Loucy (cell line): Measurements from ENCODE around the gene SDK1.

Experiments
- H2AFZ ChIP-seq: fragments of 200-600 bp; sonication (generic); 2 replicates; pipeline ENCODE4 v1.6.0; 2016; ENCODE audit warnings: antibody characterized with exemption, mild to moderate bottlenecking, low read length, moderate library complexity
- H3F3A ChIP-seq: fragments of 200-600 bp; 2 replicates; pipeline ENCODE4 v1.6.0; 2016; ENCODE audit warnings: antibody characterized with exemption, low read depth, mild to moderate bottlenecking
- H3K27me3 ChIP-seq: fragments of 200-600 bp; sonication (generic); 2 replicates; pipeline ENCODE4 v1.6.1; 2014; ENCODE audit warnings: low read length, mild to moderate bottlenecking; ENCODE audit not compliant: insufficient read depth, poor library complexity, severe bottlenecking
- H3K36me3 ChIP-seq: fragments of 200-600 bp; sonication (generic); 2 replicates; pipeline ENCODE4 v1.6.1; 2016; ENCODE audit warnings: low read length; ENCODE audit not compliant: insufficient read depth
- H3K4me1 ChIP-seq: fragments of 200-600 bp; sonication (generic); 2 replicates; pipeline ENCODE4 v1.5.1; 2014; ENCODE audit warnings: low read length, mild to moderate bottlenecking; ENCODE audit not compliant: insufficient read depth, poor library complexity, severe bottlenecking
- H3K4me2 ChIP-seq: fragments of 200-600 bp; sonication (generic); 2 replicates; pipeline ENCODE4 v1.6.0; 2014; ENCODE audit warnings: antibody characterized with exemption, low read length, low read depth, mild to moderate bottlenecking; ENCODE audit not compliant: poor library complexity, severe bottlenecking
- H3K4me3 ChIP-seq: fragments of 200-600 bp; sonication (generic); 2 replicates; pipeline ENCODE4 v1.5.1; 2014; ENCODE audit warnings: low read length, mild to moderate bottlenecking, mixed read lengths; ENCODE audit not compliant: poor library complexity, severe bottlenecking
- H3K79me2 ChIP-seq: fragments of 200-600 bp; sonication (generic); 2 replicates; pipeline ENCODE4 v1.6.1; 2014; ENCODE audit warnings: low read length; ENCODE audit not compliant: insufficient read depth
- H3K9ac ChIP-seq: fragments of 200-600 bp; sonication (generic); 2 replicates; pipeline ENCODE4 v1.6.0; 2014; ENCODE audit warnings: mild to moderate bottlenecking, low read depth, low read length, moderate library complexity; ENCODE audit not compliant: poor library complexity, severe bottlenecking
- H3K9me2 ChIP-seq: fragments of 200-600 bp; sonication (generic); replicated peaks from 2 replicates; pipeline ENCODE4 v1.6.1; 2016; ENCODE audit warnings: low read depth, low read length, mixed read lengths
- H3K9me3 ChIP-seq: fragments of 200-600 bp; sonication (generic); 2 replicates; pipeline ENCODE4 v1.6.1; 2014; ENCODE audit warnings: mild to moderate bottlenecking, antibody characterized with exemption, low read length, low read depth; ENCODE audit not compliant: insufficient read depth
- H4K20me1 ChIP-seq: fragments of 200-600 bp; sonication (generic); 2 replicates; pipeline ENCODE4 v1.6.0; 2014; ENCODE audit warnings: antibody characterized with exemption, low read length, mild to moderate bottlenecking; ENCODE audit not compliant: insufficient read depth, poor library complexity, severe bottlenecking
- EZH2phosphoT487 ChIP-seq: fragments of 200-600 bp; IDR thresholded peaks from 2 replicates; pipeline ENCODE4 v1.6.1; 2018; ENCODE audit warnings: antibody characterized with exemption, mild to moderate bottlenecking, moderate library complexity, borderline replicate concordance
- TF ChIP-seq, protein P1 (sequence below): fragments of 200-600 bp; sonication (generic); conservative IDR thresholded peaks from 2 replicates; pipeline ENCODE4 v1.5.1; 2014; ENCODE audit warnings: mild to moderate bottlenecking, antibody characterized with exemption, low read length

SDK1 gene

DNA sequence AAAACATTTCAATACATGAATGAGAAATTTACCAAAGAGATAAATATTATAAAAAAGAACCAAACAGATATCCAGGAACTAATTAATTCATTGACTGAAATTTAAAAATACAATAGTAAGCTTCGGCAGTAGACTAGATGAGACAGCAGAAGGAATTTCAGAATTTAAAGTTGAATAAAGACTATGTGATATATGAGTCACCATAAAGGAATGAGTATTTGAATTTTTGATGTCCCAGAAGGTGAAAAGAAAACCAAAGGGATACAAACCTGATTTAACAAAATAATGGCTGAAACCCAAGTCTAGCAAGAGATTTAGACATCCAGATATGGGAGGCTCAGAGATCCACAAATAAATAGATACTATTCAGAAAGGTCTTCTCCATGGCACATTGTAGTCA lies 757.1 kb downstream of the SDK1 start:
- Histone ChIP-seq H3K9ac (no peak overlapping the region), H2AFZ (no peak overlapping the region), H4K20me1 (no peaks in the 10 kb centered on the region), H3K4me3 (no peak overlapping the region), H3K4me1 (no peaks in the 10 kb centered on the region), H3F3A (no peaks in the 10 kb centered on the region), H3K9me2 (no peaks in the 10 kb centered on the region), H3K9me3 (peaks cover 9% of the 10 kb centered on the region; the same call in 1 of the 2 replicates), H3K4me2 (no peak overlapping the region), H3K79me2 (no peaks in the 10 kb centered on the region), H3K36me3 (no peaks in the 10 kb centered on the region), H3K27me3 (no peaks in the 10 kb centered on the region)
- TF ChIP-seq, protein P1, sequence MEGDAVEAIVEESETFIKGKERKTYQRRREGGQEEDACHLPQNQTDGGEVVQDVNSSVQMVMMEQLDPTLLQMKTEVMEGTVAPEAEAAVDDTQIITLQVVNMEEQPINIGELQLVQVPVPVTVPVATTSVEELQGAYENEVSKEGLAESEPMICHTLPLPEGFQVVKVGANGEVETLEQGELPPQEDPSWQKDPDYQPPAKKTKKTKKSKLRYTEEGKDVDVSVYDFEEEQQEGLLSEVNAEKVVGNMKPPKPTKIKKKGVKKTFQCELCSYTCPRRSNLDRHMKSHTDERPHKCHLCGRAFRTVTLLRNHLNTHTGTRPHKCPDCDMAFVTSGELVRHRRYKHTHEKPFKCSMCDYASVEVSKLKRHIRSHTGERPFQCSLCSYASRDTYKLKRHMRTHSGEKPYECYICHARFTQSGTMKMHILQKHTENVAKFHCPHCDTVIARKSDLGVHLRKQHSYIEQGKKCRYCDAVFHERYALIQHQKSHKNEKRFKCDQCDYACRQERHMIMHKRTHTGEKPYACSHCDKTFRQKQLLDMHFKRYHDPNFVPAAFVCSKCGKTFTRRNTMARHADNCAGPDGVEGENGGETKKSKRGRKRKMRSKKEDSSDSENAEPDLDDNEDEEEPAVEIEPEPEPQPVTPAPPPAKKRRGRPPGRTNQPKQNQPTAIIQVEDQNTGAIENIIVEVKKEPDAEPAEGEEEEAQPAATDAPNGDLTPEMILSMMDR = no peak
- TF ChIP-seq EZH2phosphoT487 = no peak

DNA sequence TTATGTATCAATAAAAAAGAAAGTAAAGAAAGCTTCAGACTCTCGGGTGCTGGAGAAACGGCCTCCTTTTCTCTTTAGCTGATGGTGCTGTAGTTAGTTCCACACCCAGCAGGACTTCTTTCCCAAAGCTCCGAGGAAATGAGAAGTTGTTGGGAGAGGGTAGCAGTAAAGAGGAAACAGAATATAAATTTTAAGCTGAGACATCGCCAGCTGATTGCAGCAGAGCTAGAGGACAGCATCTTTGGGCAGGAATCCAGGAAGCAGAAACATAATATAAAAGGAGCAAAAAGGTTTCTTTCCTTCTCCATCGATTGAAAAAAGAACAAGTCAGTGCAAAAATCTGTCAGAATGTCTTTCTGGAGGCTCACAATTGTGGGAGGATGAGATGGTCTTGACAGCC lies 764.1 kb downstream of the SDK1 start:
- Histone ChIP-seq H3K4me3 (no peak overlapping the region), H2AFZ (no peak overlapping the region), H3K79me2 (no peaks in the 10 kb centered on the region), H3K27me3 (no peaks in the 10 kb centered on the region), H3K9me2 (no peaks in the 10 kb centered on the region), H3F3A (no peaks in the 10 kb centered on the region), H3K36me3 (no peaks in the 10 kb centered on the region), H3K4me2 (no peak overlapping the region), H4K20me1 (no peaks in the 10 kb centered on the region), H3K4me1 (no peaks in the 10 kb centered on the region), H3K9ac (no peak overlapping the region), H3K9me3 (peaks cover 2% of the 10 kb centered on the region; the same call in 1 of the 2 replicates)
- TF ChIP-seq, protein P1 = no peak
- TF ChIP-seq EZH2phosphoT487 = no peak

DNA sequence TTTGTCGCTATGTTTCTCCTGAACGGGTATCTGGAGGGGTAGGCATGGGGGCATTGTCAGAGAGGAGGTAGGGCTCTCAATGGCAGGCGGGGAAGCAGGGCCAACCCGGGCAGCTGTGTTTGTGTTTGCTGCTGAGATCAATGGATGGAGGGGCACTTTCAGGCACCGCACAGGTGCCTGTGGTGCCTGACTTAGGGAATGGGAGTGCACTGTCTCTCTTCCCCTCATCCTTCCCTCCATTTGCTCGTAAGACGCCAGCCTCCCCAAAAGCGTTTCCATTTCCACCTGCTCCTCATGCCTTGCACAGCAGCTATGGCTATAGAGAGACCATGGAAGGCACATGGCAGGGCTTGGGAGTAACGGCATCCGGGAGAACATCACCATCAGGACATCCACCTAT lies 765.2 kb downstream of the SDK1 start:
- Histone ChIP-seq H3K9me3 (peaks cover 2% of the 10 kb centered on the region; the same call in 1 of the 2 replicates), H3K4me3 (no peak overlapping the region), H3F3A (no peaks in the 10 kb centered on the region), H3K36me3 (no peaks in the 10 kb centered on the region), H3K79me2 (no peaks in the 10 kb centered on the region), H4K20me1 (no peaks in the 10 kb centered on the region), H3K27me3 (no peaks in the 10 kb centered on the region), H3K4me1 (no peaks in the 10 kb centered on the region), H3K9ac (no peak overlapping the region), H3K9me2 (no peaks in the 10 kb centered on the region), H2AFZ (no peak overlapping the region), H3K4me2 (no peak overlapping the region)
- TF ChIP-seq, protein P1 = no peak
- TF ChIP-seq EZH2phosphoT487 = no peak
